GM21576 (cell line): ENCODE data around the gene GPR162.

Experiments used
- ATAC-seq: cut with Tn5 transposase; IDR thresholded peaks from one replicate; pipeline ENCODE4 v1.9.1; 2021; ENCODE audit warnings: mild to moderate bottlenecking, moderate library complexity; ENCODE audit not compliant: unreplicated experiment

GPR162 gene

DNA sequence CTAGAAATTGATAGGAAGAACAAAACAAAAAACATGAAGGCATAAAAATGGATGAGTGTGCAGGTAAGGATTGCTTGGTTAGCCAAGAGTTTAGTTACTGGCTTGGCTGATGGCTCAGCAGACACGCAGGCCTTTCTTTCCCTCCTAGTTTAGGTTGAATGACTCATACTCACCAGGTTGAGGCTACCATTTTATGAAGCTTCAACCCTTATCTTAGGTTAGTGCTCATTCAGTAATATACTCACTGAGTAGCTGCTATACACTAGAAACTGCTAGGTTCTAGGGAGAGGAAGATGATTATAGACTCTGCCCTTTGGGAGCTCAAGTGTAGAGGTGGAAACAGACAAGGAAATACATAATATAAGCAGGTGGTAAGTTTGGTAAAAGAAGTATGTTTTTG, 12.6 kb downstream of the GPR162 start:
- no peak for ATAC-seq

DNA sequence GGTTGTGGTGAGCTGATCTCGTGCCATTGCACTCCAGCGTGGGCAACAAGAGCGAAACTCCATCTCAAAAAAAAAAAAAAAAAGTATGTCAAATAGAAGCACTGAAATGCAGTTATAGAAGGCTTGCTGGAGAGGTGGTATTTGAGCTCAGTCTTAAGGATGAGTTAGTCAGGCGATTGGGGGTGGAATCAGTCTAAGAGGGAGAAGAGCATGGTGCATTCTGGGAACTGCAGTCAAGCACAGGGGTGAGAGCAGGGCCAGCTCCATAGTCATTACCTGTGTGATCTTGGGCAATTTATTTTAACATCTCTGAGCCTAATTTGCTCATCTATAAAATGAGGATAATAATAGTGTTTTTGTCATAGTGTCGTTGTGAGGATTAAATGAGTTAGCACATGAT, 13.3 kb downstream of the GPR162 start:
- no peak for ATAC-seq

- ATAC-seq = no peak
Observed at GRCh38 chr12:6836851-6837250, 15.2 kb downstream of the GPR162 start.

DNA sequence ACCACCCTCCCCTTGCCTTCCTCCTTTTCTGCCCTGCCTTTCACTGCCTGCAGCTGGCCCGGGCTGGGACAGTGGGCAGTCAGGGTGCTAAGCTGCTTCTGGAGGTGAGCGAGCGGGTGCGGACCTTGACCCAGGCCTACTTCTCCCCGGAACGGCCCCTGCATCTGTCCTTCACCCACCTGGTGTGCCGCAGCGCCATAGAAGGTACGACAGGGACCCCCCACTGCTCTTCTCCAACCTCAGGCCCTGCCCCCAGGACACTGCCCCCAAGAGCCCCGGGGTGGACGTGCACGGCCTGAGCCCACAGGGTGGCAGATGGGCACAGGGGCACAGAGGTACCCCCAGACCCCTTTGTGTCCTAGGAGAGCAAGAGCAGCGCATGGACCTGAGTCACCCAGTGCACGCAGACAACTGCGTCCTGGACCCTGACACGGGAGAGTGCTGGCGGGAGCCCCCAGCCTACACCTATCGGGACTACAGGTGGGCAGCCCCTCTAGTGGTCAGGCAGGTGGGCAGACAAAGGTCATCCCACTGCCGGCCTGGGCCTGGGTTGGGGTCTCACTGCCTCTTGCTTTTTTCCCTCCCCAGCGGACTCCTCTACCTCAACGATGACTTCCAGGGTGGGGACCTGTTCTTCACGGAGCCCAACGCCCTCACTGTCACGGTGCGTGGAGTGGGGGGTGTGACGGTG, 15.9 kb downstream of the GPR162 start:
- ATAC-seq = no peak

- no peak for ATAC-seq
Observed at GRCh38 chr12:6838854-6839253, 17.2 kb downstream of the GPR162 start.

- ATAC-seq = peak; percentile 74
Observed at GRCh38 chr12:6839482-6840201, 18.0 kb downstream of the GPR162 start.

- no peak for ATAC-seq
Observed at GRCh38 chr12:6840330-6840729, 18.7 kb downstream of the GPR162 start.

GRCh38 chr12:6840761-6841515, 19.3 kb downstream of the GPR162 start, which contains the start of gene GNB3:
GNB3 (plus strand) TSS chr12:6840925; CDS start chr12:6841288, 363 bp downstream.
- ATAC-seq = no peak

DNA sequence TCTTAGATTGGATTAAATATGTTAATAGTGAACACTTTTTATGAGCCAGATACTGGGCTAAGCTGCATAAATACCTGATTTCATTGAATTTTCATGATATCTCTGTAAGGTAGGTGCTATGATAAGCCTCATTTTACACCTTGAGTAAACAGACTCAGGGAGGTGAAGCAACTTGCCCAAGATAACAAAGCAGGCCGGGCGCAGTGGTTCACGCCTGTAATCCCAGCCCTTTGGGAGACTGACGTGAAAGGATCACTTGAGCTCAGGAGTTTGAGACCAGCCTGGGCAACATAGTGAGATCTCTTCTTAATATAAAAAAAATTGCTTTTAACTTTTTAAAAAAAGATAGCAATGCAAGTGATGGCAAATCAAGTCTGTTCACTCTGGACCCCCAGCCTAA, 20.5 kb downstream of the GPR162 start:
- no peak for ATAC-seq

- no peak for ATAC-seq
Observed at GRCh38 chr12:6843118-6843902, 21.7 kb downstream of the GPR162 start.

GRCh38 chr12:6845395-6845794, 23.8 kb downstream of the GPR162 start:
- no peak for ATAC-seq

DNA sequence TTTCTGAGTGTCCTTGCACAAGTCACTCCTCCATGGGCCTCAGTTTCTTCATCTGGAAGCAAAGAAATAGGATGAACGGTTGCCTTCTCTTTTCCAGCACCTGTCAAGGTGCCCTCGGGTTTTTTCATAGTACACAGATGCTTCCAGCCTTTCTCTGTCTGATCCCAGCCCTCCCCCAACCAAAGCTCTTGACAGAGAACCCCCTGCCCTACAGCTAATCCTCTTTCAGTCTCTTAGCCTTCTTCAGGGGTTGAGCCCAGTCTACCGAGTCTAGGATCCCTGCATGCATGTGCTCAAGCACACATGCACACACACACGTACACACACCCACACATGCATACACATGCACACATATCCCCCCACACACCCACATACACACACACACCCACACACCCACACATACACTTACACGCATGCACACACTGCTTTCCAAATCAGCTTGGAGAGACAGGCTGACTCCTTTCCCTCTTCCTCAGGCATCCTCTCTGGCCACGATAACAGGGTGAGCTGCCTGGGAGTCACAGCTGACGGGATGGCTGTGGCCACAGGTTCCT, 24.8 kb downstream of the GPR162 start:
- no peak for ATAC-seq

- ATAC-seq = no peak
Observed at GRCh38 chr12:6847676-6848075, 26.1 kb downstream of the GPR162 start.

- ATAC-seq = no peak
Observed at GRCh38 chr12:6849427-6849826, 27.8 kb downstream of the GPR162 start.

DNA sequence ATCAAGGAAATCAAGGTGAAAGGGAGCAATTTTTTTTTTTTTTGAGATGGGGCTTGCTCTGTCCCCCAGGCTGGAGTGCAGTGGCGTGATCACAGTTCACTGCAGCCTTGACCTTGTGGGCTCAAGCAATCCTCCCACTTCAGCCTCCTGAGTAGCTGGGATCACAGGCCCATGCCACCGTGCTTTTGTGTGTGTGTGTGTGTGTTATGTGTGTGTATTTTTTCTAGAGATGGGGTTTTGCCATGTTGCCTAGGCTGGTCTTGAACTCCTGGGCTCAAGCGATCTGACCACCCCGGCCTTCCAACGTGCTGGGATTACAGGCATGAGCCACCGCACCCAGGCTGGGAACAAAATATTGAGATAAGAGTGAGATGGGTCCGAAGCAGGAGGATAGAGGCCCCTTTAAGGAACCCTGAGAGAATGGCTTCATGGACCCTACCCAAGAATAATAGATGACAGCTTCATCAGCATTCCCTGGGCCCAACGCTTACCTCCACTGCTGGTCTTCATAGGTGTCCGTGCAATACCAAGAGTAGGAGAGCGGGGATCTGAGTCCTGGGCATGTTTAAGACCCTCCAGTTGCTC, 28.4 kb downstream of the GPR162 start:
- no peak for ATAC-seq

- ATAC-seq = no peak
Observed at GRCh38 chr12:6850796-6851152, 29.2 kb downstream of the GPR162 start.

DNA sequence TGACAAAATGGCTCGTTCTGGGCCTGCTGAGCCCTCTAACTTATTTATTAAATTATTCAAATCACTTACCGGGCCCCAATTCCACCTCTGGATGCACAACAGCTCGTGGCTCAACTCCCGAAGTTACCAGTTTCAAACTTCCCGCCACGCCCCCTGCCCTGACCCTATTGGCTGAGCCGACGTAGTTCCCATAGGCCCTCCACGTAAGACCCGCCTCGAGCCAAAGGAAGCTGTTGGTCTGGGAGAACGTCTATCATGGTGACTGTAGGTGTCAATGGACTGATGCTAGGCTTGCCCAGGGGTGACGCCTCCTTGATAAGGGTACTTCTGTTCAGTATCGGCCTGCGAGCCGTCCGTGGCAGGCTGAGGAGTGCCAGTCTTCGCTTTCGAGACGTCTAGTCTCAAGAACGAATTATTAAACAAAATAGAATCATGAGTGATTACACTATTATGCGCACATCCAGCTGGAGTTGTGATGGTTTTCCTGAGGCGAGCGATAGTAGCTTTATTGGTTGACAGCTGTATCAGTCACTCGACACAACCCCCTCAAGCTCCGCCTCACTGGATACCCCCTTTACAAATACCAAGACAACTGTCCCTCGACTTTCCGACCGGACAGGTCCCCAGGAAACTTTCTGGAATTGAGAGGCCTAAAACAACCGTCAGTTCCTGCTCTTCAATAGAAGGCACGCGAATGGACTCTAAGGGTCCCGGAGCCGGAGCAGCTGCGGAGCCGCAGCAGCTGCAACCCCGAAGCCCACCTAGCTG, 29.7 kb downstream of the GPR162 start, which contains the start of gene CDCA3:
Gene CDCA3 (minus strand): TSS at position 134 of the 768 bp plus-strand sequence. CDS start 334 bp downstream, outside the sequence.
- peak; percentile 56 for ATAC-seq

DNA sequence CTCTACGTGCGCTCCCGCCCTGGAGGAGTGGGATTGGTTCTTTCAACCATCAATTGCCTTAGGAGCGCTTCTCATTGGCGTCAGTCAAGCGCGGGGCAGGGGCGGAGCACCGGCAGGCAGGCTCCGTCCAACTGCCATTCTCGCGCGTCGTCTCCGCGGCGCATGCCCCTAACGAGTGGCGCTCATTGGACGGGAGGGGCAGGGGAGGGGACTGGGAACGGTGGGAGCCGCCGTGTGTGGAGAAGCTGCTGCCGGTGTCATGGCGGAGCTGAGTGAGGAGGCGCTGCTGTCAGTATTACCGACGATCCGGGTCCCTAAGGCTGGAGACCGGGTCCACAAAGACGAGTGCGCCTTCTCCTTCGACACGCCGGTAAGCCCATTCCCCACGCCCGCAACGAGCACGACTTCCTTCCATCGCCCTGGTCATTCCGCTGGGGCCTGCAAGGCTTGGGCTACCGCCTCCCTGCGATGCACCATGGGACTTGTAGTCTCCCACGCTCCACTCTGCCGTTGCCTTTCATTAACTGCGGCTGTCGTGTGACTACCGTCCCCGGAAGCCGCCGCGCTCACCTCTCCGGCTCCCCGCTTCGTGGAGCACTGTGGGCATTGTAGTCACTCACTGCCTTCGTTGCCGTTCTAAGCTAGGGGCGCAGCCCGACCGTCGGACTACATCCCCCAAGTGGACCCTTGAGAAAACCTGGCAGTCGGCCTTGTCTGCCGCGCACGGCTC, 30.5 kb downstream of the GPR162 start, which contains the start of gene USP5:
Gene USP5 (plus strand): TSS at position 230 of the 730 bp plus-strand sequence. CDS start 30 bp downstream, at position 260.
- peak; percentile 68 for ATAC-seq
